Measurements from ENCODE around the gene LY6G6C. TPM values are rescaled to one million over a fixed set of nuclear protein-coding genes. Genes with fewer than 3 reads are reported as not detected.

Gene LY6G6C
- total and polyA plus RNA-seq, 2 of the 13 experiments (the other 11 are each of a cell fraction or from before 2014, with no cell fraction given), result 0.15 TPM; not detected in 1

DNA sequence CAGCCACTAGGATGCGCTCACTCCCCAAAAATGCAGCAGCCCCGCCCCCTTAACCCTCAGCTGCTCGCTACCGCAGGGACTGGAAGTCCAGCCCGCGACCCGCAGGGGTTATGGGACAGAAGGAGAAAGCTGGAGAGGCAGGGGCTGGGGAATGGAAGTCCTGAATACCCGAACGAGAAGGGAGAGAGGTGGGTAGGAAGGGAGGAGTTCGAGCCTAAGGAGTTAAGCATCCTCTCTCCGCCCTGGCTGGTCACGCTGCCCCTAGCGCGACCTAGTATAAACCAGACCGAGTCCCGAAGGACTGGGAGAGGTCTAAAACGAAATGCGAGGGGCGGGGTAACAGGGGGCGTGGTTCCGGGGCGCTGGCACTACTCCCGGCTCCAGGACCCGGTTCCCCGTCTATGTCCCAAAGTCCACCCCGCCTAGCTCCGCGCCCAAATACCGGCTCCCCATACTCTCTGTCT lies 8.0 kb upstream of the LY6G6C start (continued):
- TF ChIP-seq, protein P1, sequence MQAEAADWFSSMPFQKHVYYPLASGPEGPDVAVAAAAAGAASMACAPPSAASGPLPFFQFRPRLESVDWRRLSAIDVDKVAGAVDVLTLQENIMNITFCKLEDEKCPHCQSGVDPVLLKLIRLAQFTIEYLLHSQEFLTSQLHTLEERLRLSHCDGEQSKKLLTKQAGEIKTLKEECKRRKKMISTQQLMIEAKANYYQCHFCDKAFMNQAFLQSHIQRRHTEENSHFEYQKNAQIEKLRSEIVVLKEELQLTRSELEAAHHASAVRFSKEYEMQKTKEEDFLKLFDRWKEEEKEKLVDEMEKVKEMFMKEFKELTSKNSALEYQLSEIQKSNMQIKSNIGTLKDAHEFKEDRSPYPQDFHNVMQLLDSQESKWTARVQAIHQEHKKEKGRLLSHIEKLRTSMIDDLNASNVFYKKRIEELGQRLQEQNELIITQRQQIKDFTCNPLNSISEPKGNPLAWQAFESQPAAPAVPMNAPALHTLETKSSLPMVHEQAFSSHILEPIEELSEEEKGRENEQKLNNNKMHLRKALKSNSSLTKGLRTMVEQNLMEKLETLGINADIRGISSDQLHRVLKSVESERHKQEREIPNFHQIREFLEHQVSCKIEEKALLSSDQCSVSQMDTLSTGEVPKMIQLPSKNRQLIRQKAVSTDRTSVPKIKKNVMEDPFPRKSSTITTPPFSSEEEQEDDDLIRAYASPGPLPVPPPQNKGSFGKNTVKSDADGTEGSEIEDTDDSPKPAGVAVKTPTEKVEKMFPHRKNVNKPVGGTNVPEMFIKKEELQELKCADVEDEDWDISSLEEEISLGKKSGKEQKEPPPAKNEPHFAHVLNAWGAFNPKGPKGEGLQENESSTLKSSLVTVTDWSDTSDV (CRISPR knock-in tag; IDR thresholded peaks at IDR 0.05), result no peak
- TF ChIP-seq WIZ (CRISPR knock-in tag; IDR thresholded peaks at IDR 0.05) (no peak), CCAR2 (optimal IDR thresholded peaks at IDR 0.05; ENCODE audit: low read depth, low read length) (no peak), KDM5B (CRISPR knock-in tag; IDR thresholded peaks at IDR 0.05; ENCODE audit: borderline replicate concordance) (0 out of 2 replicates have a peak, but pooled peaks have one; percentile 81), IRX3 (CRISPR knock-in tag; IDR thresholded peaks at IDR 0.05; ENCODE audit: borderline replicate concordance, low read depth) (no peak), ERF (CRISPR knock-in tag; IDR thresholded peaks at IDR 0.05) (peak; percentile 54), PHB2 (IDR thresholded peaks at IDR 0.05; ENCODE audit: partially characterized antibody) (no peak), ZNF879 (CRISPR knock-in tag; IDR thresholded peaks at IDR 0.05) (no peak), RFX3 (CRISPR knock-in tag; IDR thresholded peaks at IDR 0.05) (no peak), ZMYM3 (CRISPR knock-in tag; IDR thresholded peaks at IDR 0.05) (no peak; the same call in 1 of the 2 replicates), ISL2 (CRISPR knock-in tag; IDR thresholded peaks at IDR 0.05) (peak; percentile 54; the same call in 1 of the 2 replicates), PHF8 (CRISPR knock-in tag; IDR thresholded peaks at IDR 0.05) (peak; percentile 58), ZSCAN9 (CRISPR knock-in tag; IDR thresholded peaks at IDR 0.05; ENCODE audit: borderline replicate concordance) (no peak; the same call in 1 of the 2 replicates), PAX8 (CRISPR knock-in tag; IDR thresholded peaks at IDR 0.05; ENCODE audit: borderline replicate concordance) (no peak), FOXC1 (CRISPR knock-in tag; IDR thresholded peaks at IDR 0.05; ENCODE audit: borderline replicate concordance) (peak; percentile 61; the same call in 1 of the 2 replicates), ZNF430 (CRISPR knock-in tag; IDR thresholded peaks at IDR 0.05) (peak; percentile 77), ZSCAN30 (CRISPR knock-in tag; IDR thresholded peaks at IDR 0.05) (no peak), ZNF547 (CRISPR knock-in tag; IDR thresholded peaks at IDR 0.05) (peak; percentile 59; the same call in 1 of the 2 replicates)
- TF ChIP-seq, protein P2, sequence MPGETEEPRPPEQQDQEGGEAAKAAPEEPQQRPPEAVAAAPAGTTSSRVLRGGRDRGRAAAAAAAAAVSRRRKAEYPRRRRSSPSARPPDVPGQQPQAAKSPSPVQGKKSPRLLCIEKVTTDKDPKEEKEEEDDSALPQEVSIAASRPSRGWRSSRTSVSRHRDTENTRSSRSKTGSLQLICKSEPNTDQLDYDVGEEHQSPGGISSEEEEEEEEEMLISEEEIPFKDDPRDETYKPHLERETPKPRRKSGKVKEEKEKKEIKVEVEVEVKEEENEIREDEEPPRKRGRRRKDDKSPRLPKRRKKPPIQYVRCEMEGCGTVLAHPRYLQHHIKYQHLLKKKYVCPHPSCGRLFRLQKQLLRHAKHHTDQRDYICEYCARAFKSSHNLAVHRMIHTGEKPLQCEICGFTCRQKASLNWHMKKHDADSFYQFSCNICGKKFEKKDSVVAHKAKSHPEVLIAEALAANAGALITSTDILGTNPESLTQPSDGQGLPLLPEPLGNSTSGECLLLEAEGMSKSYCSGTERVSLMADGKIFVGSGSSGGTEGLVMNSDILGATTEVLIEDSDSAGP (CRISPR knock-in tag; IDR thresholded peaks at IDR 0.05; ENCODE audit: borderline replicate concordance), result peak; percentile 87
- TF ChIP-seq, protein P3, sequence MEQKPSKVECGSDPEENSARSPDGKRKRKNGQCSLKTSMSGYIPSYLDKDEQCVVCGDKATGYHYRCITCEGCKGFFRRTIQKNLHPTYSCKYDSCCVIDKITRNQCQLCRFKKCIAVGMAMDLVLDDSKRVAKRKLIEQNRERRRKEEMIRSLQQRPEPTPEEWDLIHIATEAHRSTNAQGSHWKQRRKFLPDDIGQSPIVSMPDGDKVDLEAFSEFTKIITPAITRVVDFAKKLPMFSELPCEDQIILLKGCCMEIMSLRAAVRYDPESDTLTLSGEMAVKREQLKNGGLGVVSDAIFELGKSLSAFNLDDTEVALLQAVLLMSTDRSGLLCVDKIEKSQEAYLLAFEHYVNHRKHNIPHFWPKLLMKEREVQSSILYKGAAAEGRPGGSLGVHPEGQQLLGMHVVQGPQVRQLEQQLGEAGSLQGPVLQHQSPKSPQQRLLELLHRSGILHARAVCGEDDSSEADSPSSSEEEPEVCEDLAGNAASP (CRISPR knock-in tag; IDR thresholded peaks at IDR 0.05; ENCODE audit: borderline replicate concordance), result peak; percentile 57; the same call in 1 of the 2 replicates
- TF ChIP-seq, protein P4, sequence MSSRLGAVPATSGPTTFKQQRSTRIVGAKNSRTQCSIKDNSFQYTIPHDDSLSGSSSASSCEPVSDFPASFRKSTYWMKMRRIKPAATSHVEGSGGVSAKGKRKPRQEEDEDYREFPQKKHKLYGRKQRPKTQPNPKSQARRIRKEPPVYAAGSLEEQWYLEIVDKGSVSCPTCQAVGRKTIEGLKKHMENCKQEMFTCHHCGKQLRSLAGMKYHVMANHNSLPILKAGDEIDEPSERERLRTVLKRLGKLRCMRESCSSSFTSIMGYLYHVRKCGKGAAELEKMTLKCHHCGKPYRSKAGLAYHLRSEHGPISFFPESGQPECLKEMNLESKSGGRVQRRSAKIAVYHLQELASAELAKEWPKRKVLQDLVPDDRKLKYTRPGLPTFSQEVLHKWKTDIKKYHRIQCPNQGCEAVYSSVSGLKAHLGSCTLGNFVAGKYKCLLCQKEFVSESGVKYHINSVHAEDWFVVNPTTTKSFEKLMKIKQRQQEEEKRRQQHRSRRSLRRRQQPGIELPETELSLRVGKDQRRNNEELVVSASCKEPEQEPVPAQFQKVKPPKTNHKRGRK (CRISPR knock-in tag; IDR thresholded peaks at IDR 0.05), result no peak
- TF ChIP-seq, protein P5, sequence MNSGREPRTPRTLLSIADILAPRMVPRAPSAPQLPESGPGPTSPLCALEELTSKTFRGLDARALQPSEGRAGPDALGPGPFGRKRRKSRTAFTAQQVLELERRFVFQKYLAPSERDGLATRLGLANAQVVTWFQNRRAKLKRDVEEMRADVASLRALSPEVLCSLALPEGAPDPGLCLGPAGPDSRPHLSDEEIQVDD (CRISPR knock-in tag; IDR thresholded peaks at IDR 0.05; ENCODE audit: borderline replicate concordance), result no peak

Data from HepG2 (cell line).